ENCODE results near the gene GAA.
A peak's percentile ranks its signal among the peaks of the same experiment; 100 is the strongest.

Gene GAA

DNA sequence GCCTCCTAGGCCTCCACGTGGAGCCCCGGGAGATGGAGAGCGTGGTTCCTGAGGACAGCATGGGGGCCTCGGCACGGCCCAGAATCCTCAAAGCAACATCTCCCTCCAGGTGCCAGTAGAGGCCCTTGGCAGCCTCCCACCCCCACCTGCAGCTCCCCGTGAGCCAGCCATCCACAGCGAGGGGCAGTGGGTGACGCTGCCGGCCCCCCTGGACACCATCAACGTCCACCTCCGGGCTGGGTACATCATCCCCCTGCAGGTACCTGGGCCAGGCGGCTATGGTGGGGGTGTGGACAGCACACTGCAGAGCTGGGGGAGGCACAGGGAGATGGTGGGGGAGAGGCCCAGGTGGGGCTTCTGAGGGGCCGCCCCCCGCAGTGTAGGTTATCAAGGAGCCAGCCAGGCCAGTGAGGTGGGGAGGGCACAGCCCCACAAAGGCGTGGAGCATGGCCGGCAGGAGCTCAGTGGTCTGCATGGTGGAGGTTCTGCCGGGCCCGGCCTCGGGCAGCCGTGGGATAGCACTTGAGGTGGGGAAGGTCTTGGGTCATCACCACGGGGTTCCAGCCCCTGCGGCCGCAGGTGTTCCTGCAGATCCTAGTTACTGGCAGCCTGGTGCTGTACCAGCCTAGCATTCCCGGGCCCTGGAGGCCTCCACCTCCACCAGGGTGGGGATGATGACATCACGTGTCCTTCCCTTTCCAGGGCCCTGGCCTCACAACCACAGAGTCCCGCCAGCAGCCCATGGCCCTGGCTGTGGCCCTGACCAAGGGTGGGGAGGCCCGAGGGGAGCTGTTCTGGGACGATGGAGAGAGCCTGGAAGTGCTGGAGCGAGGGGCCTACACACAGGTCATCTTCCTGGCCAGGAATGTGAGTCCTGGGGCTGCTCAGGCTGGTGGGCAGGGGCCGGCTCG, 16.4 kb downstream of the GAA start:
- no peak for DNase-seq (ENCODE audit: low spot score)

DNA sequence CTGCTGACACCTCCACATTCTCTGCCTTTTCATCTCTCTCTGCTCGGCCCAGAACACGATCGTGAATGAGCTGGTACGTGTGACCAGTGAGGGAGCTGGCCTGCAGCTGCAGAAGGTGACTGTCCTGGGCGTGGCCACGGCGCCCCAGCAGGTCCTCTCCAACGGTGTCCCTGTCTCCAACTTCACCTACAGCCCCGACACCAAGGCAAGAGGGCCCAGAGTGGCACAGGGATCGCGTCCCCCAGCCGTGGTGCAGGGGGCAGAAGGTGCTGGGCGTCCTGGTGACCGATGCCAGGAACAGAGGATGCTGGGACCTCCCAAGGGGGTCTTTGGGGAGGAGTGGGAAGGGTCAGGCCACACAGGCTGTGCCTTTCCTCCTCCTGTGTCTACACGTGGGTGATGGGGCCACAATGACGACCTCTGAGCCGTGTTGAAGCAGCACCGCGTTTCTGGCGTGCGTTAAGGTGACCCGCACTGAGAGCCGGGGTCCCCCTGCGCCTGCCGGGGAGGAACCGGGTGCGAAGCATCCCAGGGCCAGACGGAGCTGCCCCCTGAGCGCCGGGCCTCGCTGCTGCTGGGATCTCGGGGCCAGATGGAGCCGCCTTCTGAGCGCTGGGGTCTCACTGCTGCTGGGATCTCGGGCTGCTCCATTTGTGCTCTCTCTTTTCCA, 17.4 kb downstream of the GAA start:
- no peak for DNase-seq (ENCODE audit: low spot score)

DNA sequence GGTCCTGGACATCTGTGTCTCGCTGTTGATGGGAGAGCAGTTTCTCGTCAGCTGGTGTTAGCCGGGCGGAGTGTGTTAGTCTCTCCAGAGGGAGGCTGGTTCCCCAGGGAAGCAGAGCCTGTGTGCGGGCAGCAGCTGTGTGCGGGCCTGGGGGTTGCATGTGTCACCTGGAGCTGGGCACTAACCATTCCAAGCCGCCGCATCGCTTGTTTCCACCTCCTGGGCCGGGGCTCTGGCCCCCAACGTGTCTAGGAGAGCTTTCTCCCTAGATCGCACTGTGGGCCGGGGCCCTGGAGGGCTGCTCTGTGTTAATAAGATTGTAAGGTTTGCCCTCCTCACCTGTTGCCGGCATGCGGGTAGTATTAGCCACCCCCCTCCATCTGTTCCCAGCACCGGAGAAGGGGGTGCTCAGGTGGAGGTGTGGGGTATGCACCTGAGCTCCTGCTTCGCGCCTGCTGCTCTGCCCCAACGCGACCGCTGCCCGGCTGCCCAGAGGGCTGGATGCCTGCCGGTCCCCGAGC, 17.9 kb downstream of the GAA start:
- DNase-seq (ENCODE audit: low spot score) = no peak

DNA sequence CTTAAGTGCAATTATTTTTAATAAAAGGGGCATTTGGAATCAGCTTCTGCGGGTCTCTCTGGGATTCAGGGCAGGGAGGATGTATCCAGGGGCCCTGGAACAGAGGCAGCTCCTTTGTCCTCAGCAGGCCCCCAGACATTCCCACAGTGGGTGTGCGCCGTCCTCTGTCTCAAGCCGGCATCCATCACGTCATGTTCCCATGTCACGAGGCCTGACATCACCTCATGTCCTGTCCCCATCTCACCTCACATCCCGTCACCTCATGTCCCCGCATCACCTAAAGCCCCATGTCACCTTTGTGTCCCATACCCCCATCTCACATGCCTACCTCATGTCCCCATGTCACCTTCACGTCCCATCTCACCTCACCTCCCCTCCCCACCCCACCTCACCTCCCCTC, 18.5 kb downstream of the GAA start:
- no peak for DNase-seq (ENCODE audit: low spot score)

DNA sequence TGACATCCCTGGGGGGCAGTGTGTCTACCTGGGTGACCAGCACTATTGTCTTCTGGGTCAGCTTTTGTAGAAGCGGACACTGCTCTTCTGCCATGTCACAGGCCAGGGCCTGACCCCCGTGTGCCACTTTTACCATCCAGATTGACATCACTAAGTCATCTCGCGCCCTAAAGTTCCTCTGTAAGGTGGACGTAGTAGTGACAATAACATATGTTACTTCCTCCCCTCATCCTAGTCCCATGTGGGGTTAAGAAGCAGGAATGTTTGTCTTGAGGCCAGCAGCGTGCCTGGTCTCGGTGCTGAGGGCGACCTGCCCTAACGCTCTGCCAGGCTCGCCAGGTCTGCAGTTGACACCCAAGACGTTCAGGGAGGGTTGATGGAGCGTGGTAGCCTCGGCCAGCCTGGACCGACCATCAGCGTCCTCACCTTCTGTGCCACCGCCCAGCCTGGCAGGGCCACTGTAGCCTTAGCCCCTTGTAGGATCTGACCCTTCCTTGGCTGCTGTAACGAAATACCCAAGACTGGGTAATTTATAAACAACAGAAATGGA, 20.7 kb downstream of the GAA start:
- no peak for DNase-seq (ENCODE audit: low spot score)

DNA sequence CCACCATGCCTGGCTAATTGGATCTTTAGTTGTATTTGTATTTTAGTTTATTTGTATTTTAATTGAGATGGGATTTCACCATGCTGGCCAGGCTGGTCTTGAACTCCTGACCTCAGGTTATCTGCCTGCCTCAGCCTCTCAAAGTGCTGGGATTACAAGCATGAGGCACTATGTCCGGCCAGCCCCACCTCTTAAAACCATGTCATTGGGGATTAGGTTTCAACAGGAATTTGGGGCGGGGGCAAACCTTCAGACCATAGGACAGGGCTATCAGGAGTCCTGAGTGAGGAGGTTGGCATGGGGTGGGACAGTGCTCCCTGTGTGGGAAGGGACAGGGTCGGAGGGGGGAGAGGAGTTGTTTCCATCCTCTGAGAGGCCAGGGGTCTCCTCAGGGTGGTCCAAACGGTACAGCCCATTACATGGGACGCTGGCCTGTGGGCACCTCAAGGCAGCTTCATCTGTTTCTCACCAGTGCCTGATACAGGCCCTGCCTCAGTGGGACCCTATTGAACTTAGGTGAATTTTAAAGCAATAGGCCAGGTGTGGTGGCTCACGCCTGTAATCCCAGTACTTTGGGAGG, 21.6 kb downstream of the GAA start:
- DNase-seq (ENCODE audit: low spot score) = no peak

DNA sequence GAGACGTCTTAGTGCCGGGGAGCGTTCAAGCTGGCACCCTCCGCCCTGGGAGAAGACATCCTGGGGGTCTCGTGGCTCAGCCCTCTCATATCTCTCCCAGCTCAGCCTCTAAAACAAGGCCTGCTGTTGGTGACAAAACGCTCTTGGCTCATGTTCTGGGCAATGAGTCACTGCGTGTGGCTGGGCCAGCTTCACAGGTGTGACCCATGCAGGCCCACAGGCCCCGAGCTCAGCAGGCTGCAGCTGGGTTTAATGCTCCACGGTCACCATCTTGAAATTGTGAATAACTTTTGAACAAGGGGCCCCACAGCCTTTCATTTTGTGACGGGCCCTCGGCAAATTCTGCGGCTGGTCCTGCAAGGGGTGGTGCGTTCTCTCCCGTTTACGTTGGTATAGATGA, 22.4 kb downstream of the GAA start:
- no peak for DNase-seq (ENCODE audit: low spot score)

DNA sequence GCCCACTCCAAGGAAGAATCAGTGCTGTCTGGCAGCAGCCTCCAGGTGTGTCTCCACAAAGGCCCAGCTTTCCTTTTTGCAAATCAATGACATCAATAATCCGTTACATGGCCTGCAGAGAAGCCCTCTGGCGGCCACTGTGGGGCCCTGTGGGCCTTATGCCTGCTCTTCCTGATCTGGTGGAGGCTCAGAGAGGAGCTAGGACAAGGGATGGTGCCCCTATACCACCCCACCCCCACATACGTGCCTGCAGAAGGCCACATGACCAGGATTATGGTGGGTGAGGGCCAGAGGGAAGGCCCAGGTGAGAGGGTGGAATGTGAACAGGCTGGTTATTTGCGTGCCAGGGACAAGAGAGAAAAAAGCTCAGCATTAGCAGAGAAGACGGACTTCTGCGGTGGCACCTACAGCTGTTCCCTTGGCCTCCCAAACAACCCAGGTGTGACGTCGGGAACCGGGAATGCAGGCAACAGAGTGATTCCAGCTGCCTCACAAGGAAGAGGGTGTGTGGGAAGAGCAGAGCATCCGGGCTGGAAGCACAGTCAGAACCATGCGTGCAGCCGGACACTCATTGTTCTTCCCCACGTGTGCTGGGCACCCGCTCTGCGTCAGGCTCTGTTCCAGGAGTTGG, 23.1 kb downstream of the GAA start:
- peak; percentile 72 for DNase-seq (ENCODE audit: low spot score)

DNA sequence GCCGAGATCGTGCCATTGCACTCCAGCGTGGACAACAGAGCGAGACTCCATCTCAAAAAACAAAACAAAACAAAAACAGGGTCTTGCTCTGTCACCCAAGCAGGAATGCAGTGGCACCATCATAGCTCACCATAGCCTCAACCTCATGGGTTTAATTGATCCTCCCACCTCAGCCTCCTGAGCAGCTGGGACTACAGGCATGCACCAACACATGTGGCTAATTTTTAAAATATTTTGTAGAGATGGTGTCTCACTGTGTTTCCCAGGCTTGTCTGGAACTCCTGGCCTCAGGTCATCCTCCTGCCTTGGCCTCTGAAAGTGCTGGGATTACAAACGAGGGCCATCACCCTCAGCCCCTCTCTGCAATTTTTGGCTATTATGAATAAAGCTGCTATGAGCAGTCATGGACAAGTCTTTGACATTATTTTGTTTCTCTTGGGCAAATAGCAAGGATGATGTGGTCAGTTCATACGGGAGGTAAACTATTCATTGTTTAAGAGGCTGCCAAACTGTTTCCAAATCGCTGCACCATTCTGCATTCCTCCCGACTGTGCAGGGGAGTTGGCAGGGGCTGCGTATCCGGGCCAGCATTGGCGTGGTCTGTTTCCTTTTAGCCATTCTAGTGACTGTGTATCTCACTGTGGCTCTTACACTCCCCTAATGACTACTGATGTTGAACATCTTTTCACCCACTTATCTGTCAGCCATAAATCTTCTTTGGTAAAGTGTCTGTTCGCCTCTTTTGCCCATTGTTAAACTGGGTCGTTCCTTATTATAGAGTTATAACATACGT, 24.5 kb downstream of the GAA start:
- no peak for DNase-seq (ENCODE audit: low spot score)

DNA sequence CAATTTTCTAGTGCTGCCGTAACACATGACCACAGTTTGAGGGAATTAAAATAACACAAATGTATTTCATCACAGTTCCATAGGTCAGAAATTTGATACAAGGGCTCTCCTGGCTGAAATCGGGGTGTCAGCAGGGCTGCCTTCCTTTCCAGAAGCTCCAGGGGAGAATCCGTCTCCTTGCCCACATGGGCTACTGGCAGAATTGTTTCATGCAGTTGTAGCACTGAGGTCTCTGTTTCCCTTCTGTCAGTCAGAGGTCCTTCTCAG, 25.0 kb downstream of the GAA start:
- no peak for DNase-seq (ENCODE audit: low spot score)

DNA sequence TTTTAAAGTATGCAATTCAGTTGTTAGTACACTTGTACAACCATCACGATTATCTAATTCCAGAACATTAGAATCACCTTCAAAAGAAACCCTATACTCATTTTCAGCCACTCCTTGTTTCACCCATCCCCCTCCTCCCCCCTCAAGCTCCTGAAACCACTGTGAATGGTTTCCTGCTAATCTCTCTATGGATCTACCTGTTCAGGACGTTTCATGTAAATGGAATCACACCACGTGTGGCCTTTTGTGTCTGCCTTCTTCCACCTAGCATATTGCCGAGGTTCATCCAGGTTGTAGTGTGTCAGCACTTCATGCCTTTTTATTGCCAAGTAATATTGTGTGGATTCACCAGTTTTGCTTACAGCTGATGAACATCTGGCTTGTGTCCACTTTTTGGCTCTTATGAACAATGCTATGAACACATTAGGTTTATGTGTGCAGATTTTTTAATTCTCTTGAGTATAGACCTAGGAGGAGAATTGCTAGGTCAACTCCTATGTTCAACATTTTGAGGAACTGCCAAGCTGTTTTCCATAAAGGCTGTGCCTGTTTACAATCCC, 27.7 kb downstream of the GAA start:
- DNase-seq (ENCODE audit: low spot score) = no peak

DNA sequence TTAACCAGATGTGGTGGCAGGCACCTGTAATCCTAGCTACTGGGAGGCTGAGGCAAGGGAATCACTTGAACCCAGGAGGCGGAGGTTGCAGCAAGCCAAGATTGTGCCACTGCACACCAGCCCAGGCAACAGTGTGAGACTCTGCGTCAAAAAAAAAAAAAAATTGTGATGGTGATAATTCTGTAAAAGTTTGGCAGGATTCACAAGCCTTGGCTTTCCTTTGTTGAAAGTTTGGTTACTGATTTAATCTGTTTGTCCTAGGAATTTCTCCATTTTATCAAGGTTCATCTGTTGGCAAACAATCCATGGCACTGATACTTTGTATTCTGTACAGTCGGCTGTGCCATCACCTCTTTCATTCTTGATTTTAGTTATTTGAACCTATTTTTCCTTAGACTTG, 29.6 kb downstream of the GAA start:
- no peak for DNase-seq (ENCODE audit: low spot score)

DNA sequence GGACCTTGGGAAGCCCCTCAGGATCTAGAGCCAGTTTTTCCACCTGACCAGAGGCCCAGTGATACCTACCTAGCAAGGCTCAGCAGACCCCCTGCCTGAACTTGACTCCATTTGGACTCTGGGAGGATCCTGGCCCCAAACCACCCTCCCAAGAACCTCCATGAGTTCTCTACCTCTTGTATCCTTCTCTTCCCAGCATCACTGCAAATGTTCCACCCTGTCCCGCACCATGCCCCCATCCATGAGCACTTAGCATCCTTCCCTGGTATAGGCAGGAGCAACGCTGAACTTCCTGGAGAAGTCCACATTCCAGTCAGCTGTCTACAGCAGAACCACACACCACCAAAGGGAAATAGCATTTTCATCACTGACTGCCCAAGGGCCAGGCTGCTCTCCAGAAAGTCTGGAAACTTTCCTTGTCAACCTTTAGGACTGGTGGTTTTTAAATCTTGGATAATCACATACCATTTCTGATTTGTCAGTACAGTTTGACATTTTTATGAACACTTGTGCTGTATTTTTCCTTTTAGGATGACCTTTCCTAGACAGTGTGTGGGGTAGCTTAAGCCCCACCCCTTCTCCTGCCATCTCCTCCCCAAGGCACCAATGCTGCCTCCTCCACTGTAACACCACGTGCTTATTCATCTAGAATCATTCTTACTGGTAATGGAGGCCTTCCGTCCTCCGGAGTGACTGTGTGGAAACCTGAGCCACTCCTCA, 31.7 kb downstream of the GAA start:
- no peak for DNase-seq (ENCODE audit: low spot score)

DNA sequence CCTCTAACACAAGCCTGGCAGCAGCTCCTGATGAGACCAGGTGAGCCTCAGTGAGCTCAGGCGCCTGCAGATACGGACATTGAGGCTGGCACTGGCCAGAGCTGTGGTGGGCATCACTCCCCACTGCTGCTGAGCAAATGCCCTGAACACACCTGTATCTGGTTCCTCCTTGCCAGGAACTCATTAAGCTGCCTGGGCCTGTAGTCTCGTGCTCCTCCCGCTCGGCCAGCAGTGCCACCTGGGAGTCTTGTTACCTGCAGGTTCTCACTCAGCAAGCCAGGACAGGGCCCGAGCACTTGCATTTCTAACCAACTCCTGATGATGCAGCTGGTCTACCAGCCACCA, 32.2 kb downstream of the GAA start:
- DNase-seq (ENCODE audit: low spot score) = no peak

DNA sequence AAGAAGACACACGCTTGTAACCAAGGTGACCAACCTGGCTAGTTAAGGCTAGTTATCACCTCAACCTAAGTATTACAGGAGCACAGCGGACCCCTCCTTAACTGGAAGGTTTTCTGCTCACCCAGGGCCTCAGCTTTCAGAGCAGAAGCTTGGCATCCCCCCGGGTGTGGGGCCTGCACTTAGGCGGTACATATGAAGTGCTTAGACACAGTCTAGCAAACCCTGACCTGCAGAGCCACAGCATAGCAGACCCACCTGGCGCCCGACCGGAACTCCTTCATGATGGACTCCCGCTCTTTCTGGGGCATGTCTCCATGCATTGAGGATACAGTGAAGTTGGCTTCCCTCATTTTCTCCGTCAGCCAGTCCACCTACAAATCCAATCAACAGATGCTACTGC, 35.8 kb downstream of the GAA start:
- no peak for DNase-seq (ENCODE audit: low spot score)

DNA sequence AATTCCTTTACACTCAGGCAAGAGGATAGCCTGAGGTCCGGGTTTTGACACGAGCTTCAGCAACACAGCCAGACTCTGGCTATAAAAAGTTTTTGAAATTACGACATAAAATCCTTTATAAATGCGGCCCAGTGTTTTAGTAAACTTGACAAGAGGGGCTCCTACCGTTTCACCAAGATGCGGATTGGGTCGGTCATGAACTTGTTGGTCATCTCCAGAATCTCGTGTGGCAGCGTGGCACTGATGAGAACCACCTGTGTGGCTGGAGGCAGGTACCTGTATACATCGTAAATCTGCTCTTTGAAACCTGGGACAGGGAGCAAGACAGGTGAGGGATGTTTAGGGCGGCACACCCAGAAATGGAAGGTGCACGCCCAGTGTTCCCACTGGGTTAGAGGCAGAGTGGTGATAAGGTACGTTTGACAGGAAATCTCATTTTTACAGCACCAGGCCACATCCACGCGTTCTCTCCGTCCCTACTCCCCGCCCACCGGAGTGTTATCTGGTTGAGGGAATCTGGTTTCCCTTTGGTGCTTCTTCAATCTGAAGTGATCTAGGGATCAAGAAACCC, 37.6 kb downstream of the GAA start:
- DNase-seq (ENCODE audit: low spot score) = no peak

DNA sequence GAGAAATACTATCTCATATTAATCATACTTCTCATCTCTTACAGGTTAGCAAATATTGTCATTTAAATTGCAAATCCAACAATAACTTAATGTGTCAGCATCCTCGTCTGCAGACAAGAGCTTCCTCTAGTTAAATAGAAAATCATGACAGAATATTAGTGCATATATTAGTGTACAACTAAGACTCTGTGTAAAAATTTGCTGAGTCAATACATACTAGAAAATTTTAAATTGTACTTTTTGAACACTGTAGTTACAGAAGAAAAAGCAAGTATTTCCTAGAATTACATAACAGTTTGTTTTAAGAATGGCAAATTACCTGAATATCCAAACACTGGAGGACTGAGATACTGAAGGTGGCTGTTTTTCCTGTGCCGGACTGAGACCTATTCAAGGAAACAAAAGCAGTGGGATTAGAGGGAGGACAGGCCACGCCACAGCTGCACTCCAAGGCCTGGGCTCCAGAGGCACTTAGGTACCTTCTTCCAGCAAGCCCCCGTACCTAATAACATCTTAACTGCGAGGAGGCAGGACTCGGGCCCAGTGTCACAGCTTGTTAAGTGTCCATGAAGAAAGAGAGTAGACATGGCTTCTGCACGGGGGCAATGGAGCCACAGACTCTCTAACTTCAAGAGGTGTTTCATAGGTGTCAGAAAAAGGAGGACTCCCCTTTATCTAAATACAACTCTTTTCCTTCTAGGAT, 40.2 kb downstream of the GAA start:
- no peak for DNase-seq (ENCODE audit: low spot score)

DNA sequence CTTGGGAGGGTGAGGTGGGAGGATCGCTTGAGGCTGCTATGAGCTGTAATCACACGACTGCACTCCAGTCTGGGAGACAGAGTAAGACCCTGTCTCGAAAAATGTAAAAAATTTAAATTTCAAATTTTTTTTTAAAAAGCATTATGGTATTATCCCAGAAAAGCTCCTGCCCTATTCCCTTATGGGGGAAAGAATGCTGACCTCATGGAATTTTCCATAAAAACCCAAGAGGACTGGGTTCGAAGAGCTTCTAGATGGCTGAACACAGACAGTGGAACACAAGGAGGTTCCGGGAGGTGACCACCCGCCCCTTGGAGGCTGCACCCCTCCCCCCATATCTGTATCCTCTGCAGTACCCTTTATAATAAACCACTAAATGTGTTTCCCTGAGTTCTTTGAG, 41.5 kb downstream of the GAA start:
- DNase-seq (ENCODE audit: low spot score) = no peak

DNA sequence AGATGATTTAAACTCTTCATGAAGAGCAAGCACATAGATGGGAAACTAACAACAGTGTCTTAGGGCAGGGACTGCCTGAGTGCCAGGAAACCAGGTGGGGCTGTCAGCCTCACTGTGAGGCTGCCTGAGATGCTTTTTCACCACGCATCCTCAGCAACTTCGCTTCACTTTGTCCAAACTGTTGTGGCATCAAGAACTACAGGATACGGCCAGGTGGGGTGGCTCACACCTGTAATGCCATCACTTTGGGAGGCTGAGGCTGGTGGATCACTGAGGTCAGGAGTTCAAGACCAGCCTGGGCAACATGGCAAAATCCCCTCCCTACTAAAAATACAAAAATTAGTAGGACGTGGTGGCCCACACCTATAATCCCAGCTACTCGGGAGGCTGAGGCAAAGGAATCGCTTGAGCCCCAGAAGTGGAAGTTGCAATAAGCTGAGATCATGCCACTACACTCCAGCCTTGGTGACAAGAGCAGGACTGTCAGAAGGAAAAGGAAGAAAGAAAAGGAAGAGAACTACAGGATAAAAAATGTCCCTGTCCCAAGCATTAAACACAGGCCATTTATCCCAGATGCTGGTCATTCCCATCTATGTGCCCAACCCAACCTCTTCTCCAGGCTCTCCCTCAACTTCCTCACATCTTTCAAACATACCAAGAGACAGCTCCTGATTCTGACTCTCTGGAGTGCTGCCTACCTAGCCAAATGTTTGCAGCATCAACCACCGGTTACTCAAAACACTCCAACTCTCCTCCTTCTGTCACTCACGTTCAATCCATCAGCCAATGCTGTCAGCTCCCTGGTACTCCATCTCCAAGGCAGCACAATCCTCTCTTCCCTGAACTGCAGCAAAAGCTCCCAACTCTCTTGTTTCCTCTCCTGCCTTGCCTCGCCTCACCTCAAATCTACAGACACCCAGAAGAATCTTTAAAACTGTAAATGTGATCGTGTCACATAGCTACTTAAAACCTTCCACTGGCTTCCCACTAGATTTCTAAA, 44.0 kb downstream of the GAA start:
- no peak for DNase-seq (ENCODE audit: low spot score)

All from HuH-7.5 (cell line).